ENCODE results near the gene NINL.

GRCh38 chr20:25541676-25542075 is 43.7 kb downstream of the NINL start:
- TF ChIP-seq POLR2A (IDR thresholded peaks at IDR 0.05) = no peak
- TF ChIP-seq, protein P1, sequence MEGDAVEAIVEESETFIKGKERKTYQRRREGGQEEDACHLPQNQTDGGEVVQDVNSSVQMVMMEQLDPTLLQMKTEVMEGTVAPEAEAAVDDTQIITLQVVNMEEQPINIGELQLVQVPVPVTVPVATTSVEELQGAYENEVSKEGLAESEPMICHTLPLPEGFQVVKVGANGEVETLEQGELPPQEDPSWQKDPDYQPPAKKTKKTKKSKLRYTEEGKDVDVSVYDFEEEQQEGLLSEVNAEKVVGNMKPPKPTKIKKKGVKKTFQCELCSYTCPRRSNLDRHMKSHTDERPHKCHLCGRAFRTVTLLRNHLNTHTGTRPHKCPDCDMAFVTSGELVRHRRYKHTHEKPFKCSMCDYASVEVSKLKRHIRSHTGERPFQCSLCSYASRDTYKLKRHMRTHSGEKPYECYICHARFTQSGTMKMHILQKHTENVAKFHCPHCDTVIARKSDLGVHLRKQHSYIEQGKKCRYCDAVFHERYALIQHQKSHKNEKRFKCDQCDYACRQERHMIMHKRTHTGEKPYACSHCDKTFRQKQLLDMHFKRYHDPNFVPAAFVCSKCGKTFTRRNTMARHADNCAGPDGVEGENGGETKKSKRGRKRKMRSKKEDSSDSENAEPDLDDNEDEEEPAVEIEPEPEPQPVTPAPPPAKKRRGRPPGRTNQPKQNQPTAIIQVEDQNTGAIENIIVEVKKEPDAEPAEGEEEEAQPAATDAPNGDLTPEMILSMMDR (IDR thresholded peaks at IDR 0.05) = no peak
